Measurements from ENCODE around the gene TENM3.

Gene TENM3

GRCh38 chr4:182248295-182248694 is 5.1 kb downstream of the TENM3 start:
- no peak for DNase-seq (ENCODE audit: low read depth in 2 of 2)
- no peak for TF ChIP-seq CTCF (IDR thresholded peaks at IDR 0.05; ENCODE audit: low read depth, low read length)
- H3K4me3 ChIP-seq (replicated peaks in 1 of 2; ENCODE audit: low read depth in 2 of 2, low read length in 2 of 2): no peak overlapping the region

- no peak for DNase-seq (ENCODE audit: low read depth in 2 of 2)
- no peak for TF ChIP-seq CTCF (IDR thresholded peaks at IDR 0.05; ENCODE audit: low read depth, low read length)
- H3K4me3 ChIP-seq (replicated peaks in 1 of 2; ENCODE audit: low read depth in 2 of 2, low read length in 2 of 2): no peak overlapping the region
Observed at GRCh38 chr4:182250446-182250845, 7.2 kb downstream of the TENM3 start.

- no peak for DNase-seq (ENCODE audit: low read depth in 2 of 2)
Observed at GRCh38 chr4:182251116-182251515, 7.9 kb downstream of the TENM3 start.

GRCh38 chr4:182252220-182252619 is 9.0 kb downstream of the TENM3 start:
- no peak overlapping the region for H3K4me3 ChIP-seq (replicated peaks in 1 of 2; ENCODE audit: low read depth in 2 of 2, low read length in 2 of 2)
- DNase-seq (ENCODE audit: low read depth in 2 of 2): no peak
- TF ChIP-seq CTCF (IDR thresholded peaks at IDR 0.05; ENCODE audit: low read depth, low read length): no peak

More at GRCh38 chr4:182251116-182251515, 7.9 kb downstream of the TENM3 start:
- TF ChIP-seq CTCF (IDR thresholded peaks at IDR 0.05; ENCODE audit: low read depth, low read length): no peak
- no peak overlapping the region for H3K4me3 ChIP-seq (replicated peaks in 1 of 2; ENCODE audit: low read depth in 2 of 2, low read length in 2 of 2)

- no peak for TF ChIP-seq CTCF (IDR thresholded peaks at IDR 0.05; ENCODE audit: low read depth, low read length)
- no peak overlapping the region for H3K4me3 ChIP-seq (replicated peaks in 1 of 2; ENCODE audit: low read depth in 2 of 2, low read length in 2 of 2)
- no peak for DNase-seq (ENCODE audit: low read depth in 2 of 2)
Observed at GRCh38 chr4:182254026-182254780, 11.0 kb downstream of the TENM3 start.

GRCh38 chr4:182255441-182256190 is 12.4 kb downstream of the TENM3 start:
- H3K4me3 ChIP-seq (replicated peaks in 1 of 2; ENCODE audit: low read depth in 2 of 2, low read length in 2 of 2): no peak overlapping the region
- no peak for TF ChIP-seq CTCF (IDR thresholded peaks at IDR 0.05; ENCODE audit: low read depth, low read length)
- DNase-seq (ENCODE audit: low read depth in 2 of 2): no peak
